Measurements from ENCODE around the gene TMEM138.
A peak's percentile ranks its signal among the peaks of the same experiment; 100 is the strongest.

The TMEM138 gene

DNA sequence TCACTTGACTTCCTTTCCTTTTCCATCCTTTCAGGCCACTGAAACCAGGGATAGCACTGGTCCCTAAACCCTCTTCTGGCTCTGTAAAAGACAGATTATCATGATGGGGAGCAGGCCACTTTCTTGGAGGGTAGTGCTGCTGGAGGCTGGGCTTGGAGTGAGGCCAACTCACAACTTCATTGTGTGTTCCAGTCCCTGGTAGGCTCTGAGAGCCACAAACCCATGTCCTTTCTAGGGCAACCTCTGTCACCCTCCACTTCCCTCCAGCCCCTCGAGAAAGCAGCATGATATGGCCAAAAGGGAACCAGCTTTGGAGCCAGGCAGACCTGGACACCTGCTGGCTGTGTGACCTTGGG, 26.8 kb upstream of the TMEM138 start:
- DNase-seq: peak; percentile 76 to 81
- TF ChIP-seq GATA1 (IDR thresholded peaks at IDR 0.05; ENCODE audit: low read depth, low read length) (no peak), POLR2A (IDR thresholded peaks at IDR 0.05; ENCODE audit: low read length) (no peak)

DNA sequence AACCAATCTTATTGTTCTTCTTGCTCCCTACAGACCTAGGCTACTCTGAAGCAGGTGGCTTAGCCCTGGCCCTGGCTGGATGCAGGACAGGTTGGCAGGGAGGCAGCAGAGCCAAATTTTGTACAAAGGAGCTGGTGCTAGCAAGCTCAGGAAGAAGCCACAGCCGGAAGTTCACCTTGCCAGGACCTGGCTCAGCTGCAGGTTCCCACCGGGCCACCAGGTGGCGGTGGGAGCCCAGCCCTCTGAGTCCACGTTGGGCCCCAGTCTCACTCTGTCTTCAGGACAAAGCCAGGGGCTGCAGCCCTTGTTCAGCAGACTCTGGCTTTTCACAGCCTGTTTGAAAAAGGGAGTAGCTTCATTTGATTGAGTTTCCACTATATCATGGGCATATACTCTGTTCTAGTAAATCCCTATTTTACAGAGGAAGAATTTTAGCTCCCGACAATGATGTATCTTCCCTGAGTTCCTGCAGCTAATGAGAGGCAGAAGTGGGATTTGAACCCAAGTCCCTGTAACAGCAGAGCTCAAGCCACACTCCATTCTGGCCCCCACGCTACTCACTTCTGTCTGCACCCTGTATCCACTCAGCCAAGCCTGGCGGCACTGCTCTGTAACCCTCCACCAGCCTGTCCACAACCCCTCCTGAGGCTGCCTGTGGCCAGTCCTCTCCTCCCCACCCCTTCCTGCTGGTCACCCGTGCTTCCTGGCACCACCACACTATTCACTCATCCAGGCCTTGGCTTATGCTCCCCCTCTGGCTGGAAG, 25.8 kb upstream of the TMEM138 start:
- no peak for TF ChIP-seq GATA1 (IDR thresholded peaks at IDR 0.05; ENCODE audit: low read depth, low read length)
- TF ChIP-seq POLR2A (IDR thresholded peaks at IDR 0.05; ENCODE audit: low read length): no peak
- peak; percentile 84 to 90 for DNase-seq

DNA sequence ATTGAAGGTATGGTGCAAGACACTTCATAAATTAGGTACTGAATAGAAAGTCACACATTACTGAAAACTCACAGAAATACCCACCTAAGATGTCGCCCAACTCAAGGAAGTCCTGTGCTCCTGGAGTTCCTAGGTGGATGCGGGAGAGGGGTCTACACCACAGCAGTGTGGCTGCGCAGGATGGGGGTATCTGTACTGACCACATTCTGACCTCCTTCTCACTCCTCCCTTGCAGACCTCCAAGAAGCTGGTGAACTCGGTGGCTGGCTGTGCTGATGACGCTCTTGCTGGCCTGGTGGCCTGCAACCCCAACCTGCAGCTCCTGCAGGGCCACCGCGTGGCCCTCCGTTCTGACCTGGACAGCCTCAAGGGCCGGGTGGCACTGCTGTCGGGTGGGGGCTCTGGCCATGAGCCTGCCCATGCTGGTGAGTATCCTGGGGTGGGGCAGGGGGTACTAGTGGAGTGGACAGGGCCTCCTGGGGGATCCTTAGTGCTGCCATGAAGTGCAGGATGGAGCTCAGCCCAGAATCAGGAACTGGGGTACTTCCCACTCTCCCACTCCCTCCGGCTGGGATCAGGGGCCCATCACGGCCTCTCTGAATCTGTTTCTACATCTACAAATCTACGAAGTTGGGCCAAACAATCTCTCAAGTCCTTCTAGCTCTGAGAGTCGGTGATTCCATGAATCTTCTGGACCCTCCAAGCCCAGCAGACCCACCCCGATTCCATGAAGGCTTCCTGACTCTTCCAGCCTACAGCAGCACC, 24.3 kb upstream of the TMEM138 start:
- no peak for TF ChIP-seq GATA1 (IDR thresholded peaks at IDR 0.05; ENCODE audit: low read depth, low read length)
- no peak for TF ChIP-seq POLR2A (IDR thresholded peaks at IDR 0.05; ENCODE audit: low read length)
- no peak for DNase-seq

DNA sequence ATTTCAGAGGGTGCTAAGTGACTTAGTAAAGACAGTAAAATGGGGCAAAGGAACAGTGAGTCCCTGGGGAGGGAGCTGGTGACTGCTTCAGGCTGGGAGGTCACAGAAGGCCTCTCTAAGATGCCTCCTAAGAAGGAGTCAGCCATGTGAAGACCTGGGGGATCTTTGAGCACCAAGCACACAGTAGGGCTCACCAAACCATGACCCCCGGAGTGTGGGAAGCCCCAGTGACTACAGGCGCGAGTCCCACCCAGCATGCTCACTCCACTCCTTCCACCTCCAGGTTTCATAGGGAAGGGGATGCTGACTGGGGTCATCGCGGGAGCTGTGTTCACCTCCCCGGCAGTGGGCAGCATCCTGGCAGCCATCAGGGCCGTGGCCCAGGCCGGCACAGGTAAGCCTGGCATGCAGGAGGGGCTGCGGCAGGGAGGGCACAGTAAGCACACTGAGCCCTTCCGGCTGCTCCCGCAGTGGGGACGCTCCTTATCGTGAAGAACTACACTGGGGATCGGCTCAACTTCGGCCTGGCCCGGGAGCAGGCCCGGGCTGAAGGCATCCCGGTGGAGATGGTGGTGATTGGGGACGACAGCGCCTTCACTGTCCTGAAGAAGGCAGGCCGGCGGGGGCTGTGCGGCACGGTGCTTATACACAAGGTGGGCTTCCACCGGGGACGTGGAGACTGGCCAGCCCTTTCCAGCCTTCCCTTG, 23.2 kb upstream of the TMEM138 start:
- DNase-seq: no peak
- TF ChIP-seq GATA1 (IDR thresholded peaks at IDR 0.05; ENCODE audit: low read depth, low read length): no peak
- TF ChIP-seq POLR2A (IDR thresholded peaks at IDR 0.05; ENCODE audit: low read length): no peak

DNA sequence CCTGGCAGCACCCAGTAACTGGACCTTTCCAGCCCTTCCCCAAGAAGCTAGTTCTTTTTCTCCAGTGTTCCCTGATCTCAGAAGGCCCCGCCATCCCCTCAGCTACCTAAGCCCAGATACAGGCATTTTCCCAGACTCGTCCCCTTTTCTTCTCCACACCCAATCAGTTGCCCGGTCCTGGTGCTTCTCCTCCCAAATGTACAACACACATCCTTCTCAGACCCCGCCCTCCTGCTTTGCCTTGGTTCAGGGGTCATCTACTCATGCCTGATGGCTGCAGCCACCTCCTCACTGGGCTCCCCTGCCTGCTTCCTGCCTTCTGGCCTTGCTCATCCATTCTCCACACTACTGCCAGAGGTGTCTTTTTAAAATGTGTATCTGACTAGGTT, 22.7 kb upstream of the TMEM138 start:
- no peak for DNase-seq
- no peak for TF ChIP-seq GATA1 (IDR thresholded peaks at IDR 0.05; ENCODE audit: low read depth, low read length)

DNA sequence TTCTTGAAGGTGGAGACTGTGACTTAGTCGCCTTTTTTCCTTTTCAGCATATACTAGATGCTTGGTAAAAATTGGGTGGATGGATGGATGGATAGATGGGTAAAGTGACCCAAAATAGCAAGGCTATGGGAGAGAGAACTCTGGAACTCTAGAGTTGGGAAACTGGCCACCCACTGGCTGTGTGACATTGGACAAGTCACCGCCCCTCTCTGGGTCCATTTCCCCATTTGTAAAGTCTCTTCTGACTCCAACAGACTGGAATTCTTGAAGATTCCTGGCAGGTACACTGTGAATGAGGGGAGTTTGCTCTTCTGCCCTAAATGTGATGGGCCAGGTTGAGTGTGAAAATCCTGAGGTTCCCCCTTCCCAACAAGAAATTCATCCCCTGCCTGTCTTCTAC, 21.2 kb upstream of the TMEM138 start:
- TF ChIP-seq GATA1 (IDR thresholded peaks at IDR 0.05; ENCODE audit: low read depth, low read length) (no peak), POLR2A (IDR thresholded peaks at IDR 0.05; ENCODE audit: low read length) (no peak)
- no peak for DNase-seq

DNA sequence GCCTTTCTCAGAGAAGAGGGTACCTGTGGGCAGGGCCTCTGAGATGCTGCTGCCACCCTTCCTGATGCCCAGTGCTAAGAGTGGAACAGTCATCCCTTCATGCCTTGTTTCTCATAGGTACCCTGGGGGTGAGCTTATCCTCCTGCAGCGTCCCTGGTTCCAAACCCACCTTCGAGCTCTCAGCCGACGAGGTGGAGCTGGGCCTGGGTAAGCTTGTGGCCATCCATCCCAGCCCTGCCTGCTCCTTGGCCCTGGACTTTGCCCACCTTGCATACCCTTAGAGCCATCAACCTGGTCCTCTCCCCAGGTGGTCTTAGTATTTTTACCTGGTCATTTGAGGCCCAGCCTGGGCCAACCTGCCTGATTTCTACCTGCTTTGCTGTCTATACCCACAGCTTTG, 20.5 kb upstream of the TMEM138 start:
- DNase-seq: no peak
- TF ChIP-seq GATA1 (IDR thresholded peaks at IDR 0.05; ENCODE audit: low read depth, low read length) (no peak), POLR2A (IDR thresholded peaks at IDR 0.05; ENCODE audit: low read length) (no peak)

DNA sequence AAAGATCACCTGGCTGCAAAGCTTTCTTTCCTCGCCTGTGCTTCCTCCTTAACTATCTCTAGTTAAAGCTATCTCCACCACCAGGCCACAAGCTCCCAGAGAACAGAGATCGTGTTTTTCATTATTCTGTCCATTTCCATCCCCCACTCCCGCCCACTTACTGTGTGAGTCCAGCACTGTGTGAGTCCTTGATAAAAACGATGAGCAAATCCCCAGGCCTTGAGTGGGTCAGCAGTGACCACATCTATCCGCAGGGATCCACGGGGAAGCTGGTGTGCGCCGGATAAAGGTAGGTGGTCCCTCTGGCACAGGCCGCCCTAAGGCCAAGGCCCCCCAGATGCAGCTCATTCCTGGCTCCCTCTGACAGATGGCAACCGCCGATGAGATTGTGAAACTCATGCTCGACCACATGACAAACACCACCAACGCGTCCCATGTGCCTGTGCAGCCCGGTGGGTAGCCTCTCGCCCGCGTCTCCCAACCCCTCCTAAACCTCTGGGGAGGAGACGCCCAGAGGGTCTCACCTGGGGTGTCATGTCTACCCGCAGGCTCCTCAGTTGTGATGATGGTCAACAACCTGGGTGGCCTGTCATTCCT, 19.9 kb upstream of the TMEM138 start:
- no peak for TF ChIP-seq POLR2A (IDR thresholded peaks at IDR 0.05; ENCODE audit: low read length)
- TF ChIP-seq GATA1 (IDR thresholded peaks at IDR 0.05; ENCODE audit: low read depth, low read length): no peak
- DNase-seq: no peak

DNA sequence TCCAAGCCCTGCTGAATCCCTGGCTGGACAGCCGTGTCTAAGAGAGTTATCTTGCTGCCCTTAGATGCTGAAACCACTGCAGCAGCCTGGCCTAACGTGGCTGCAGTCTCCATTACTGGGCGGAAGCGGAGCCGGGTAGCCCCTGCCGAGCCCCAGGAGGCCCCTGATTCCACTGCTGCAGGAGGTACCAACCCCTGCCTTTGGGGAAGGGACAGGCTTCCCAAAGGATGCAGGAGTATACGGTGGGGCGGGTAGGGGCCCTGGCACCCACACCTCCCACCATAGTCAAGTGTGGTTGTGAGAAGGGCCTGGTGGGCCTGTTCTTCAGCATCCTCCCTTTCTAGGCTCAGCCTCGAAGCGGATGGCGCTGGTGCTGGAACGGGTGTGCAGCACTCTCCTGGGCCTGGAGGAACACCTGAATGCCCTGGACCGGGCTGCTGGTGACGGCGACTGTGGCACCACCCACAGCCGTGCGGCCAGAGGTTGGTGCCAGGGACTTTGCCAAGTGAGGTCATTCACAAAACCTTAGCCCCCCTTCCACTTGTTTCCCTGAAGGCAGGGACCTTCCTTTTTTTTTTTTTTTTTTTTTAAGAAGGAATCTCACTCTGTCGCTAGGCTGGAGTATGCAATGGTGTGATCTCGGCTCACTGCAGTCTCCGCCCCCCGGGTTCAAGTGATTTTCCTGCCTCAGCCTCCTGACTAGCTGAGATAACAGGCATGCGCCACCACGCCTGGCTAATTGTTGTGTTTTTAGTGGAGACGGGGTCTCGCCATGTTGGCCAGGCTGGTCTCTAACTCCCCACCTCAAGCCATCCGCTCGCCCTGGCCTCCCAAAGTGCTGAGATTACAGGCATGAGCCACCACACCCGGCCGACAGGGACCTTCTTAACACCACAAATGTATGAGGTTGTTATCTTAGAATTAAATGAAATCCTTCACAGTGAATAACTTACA, 18.1 kb upstream of the TMEM138 start:
- TF ChIP-seq POLR2A (IDR thresholded peaks at IDR 0.05; ENCODE audit: low read length): no peak
- TF ChIP-seq GATA1 (IDR thresholded peaks at IDR 0.05; ENCODE audit: low read depth, low read length): no peak
- DNase-seq: peak in 1 of 2 experiments; percentile 26

DNA sequence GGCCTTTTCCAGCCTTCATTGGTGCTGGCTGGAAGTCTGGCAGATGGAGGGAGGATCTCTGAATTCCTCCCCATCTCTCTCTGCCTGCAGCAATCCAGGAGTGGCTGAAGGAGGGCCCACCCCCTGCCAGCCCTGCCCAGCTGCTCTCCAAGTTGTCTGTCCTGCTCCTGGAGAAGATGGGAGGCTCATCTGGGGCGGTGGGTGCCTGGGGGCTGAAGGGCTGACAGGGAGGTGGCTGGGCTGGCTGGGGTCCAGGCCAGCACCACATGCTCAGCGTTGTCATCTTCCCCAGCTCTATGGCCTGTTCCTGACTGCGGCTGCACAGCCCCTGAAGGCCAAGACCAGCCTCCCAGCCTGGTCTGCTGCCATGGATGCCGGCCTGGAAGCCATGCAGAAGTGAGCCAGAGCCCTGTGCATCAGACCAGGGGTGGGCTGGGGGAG, 17.0 kb upstream of the TMEM138 start:
- TF ChIP-seq GATA1 (IDR thresholded peaks at IDR 0.05; ENCODE audit: low read depth, low read length) (no peak), POLR2A (IDR thresholded peaks at IDR 0.05; ENCODE audit: low read length) (no peak)
- no peak for DNase-seq

DNA sequence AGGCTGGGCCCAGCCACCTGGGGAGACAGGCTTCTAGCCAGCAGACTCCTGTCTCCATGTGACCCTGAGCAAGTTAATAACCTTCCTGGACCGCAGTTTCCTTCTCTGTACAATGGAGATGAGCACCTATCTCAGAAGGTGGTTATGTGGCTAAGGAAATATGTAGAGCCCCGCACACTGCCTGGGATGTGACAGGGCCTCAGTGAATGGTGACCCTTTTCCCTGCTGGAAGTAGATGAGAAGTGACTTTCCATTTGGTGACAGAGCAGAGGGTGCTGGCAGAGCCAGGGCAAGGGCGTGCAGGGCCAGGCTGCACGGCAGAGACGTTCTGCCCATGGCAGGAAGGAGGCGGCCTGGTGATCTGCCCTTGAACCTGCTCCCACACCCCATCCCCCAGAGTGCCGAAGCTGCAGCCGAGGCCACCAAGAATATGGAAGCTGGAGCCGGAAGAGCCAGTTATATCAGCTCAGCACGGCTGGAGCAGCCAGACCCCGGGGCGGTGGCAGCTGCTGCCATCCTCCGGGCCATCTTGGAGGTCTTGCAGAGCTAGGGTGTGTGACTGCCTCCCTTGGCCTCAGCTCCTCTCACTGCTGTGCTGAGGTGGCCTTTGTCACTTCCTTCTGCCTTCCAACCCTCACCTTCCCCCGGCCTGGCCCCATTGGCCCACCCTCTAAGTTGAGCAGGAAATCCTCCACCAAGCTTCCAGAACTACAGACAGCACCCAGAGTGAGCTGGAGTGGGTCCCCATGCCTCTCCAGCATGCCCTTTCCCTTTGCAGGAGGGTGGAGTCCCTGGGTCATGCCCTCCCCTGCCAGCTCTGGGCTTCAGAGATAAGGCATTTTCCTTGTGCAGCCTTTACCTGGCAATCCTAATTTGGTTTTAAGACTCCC, 16.0 kb upstream of the TMEM138 start:
- peak; percentile 58 to 60 for DNase-seq
- no peak for TF ChIP-seq POLR2A (IDR thresholded peaks at IDR 0.05; ENCODE audit: low read length)
- no peak for TF ChIP-seq GATA1 (IDR thresholded peaks at IDR 0.05; ENCODE audit: low read depth, low read length)

DNA sequence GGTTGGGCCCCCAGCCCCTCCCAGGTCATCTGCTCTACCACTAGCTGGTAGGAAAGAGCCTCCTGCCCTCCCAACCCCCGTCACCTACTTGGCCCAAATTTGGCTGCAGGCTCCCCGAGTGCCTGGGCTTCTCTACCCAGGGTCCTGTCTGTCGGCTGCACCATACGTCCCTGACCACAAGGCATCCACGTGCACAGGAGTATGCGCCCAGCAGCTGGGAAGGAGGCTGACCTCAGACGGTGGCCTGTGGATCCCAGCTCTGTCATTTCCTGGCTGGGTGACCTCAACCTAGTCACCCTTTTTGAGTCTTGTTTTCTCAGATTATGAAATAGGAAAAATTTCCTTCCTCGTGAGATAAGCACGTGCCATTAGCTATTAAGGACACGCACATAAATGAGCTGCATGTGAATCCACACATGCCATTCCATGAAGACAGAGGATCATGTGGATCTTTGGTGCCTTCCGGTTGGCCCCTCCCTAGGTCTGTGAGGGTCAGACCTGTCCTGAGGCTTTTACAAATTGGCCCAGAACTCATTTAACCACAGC, 14.2 kb upstream of the TMEM138 start:
- TF ChIP-seq GATA1 (IDR thresholded peaks at IDR 0.05; ENCODE audit: low read depth, low read length) (no peak), POLR2A (IDR thresholded peaks at IDR 0.05; ENCODE audit: low read length) (no peak)
- peak in 1 of 2 experiments; percentile 25 for DNase-seq

All from erythroblast (primary cell).